SU-DHL-6 (cell line): ENCODE data around the gene RAI14.

Experiments used
- CTCF ChIP-seq: fragments of 200-600 bp; sonication (generic); IDR thresholded peaks from one replicate; pipeline ENCODE4 v1.5.1; 2017; ENCODE audit warnings: antibody characterized with exemption, mild to moderate bottlenecking, low read length, moderate library complexity; ENCODE audit not compliant: insufficient read depth, poor library complexity, severe bottlenecking
- EZH2phosphoT487 ChIP-seq: fragments of 200-600 bp; sonication (generic), shearing (Covaris generic); conservative IDR thresholded peaks from 2 replicates; pipeline ENCODE4 v1.6.1; 2018; ENCODE audit warnings: mild to moderate bottlenecking, antibody characterized with exemption, low read length, moderate library complexity, mixed read lengths

- TF ChIP-seq CTCF (no peak), EZH2phosphoT487 (no peak)
These were observed 16.1 kb downstream of the RAI14 start for GRCh38 chr5:34672196-34672595.
